H54 (cell line): ENCODE measurements around the gene TRAPPC4.
"Not testable (repeated sequence)": the region's sequence is repeated elsewhere in the genome, so short reads cannot be mapped to it uniquely, and the experiment has no call there.

Experiments
- DNase-seq: peaks from one replicate; pipeline ENCODE4 v3.0.0; 2011; ENCODE audit warnings: low spot score, mixed read lengths; ENCODE audit not compliant: insufficient read length
- FAIRE-seq: peaks from 3 replicates; lab custom pipeline; 2011; peaks lifted over from hg19 to GRCh38; lab: Jason Lieb, UNC
- POLR2A ChIP-seq: IDR thresholded peaks from 2 replicates; pipeline ENCODE4 v1.6.1; 2011; ENCODE audit warnings: low read depth, mild to moderate bottlenecking, low read length

TRAPPC4 gene

DNA sequence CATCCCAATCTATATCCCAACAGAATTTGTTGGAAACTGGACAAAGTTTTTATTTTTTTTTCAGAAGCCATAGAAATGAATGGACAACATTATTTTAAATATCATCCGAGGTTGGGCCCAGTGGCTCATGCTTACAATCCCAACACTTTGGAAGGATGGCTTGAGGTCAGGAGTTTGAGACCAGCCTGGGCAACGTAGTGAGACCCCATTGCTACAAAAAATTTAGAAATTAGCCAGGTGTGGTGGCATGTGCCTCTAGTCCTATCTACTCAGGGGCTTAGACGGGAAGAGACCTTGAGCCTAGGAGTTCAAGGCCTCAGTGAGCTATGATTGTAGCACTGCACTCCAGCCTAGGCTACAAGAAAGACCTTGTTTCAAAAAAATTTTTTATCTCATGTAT is 16.2 kb downstream of the TRAPPC4 start:
- FAIRE-seq (no peak), DNase-seq (no peak)
- no peak for TF ChIP-seq POLR2A

DNA sequence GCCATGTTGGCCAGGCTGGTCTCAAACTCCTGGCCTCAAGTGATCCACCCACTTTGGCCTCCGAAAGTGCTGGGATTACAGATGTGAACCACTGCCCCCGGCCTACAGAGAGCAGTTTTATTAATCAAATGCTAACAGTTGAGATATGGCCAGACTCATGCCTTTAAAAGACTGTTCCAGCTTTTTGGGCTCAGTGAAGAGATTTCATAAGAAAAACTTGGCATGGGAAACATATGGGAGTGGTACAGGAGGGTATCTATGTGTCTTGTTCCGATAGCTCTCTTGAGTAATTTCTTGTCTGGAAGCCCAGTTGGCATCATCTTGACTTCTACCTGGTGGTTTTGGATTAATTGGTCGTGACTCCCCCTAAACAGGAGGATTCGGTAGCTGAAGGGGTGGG is 20.3 kb downstream of the TRAPPC4 start:
- DNase-seq (no peak), FAIRE-seq (no peak)
- TF ChIP-seq POLR2A, result no peak

- not testable (repeated sequence) for DNase-seq
These were observed 20.9 kb downstream of the TRAPPC4 start for GRCh38 chr11:119039471-119039870.

GRCh38 chr11:119041821-119042514 is 23.4 kb downstream of the TRAPPC4 start:
- FAIRE-seq, result peak; percentile 27
- TF ChIP-seq POLR2A, result no peak
- no peak for DNase-seq

More at GRCh38 chr11:119039471-119039870, 20.9 kb downstream of the TRAPPC4 start:
- FAIRE-seq, result not testable (repeated sequence)

- DNase-seq (no peak), FAIRE-seq (no peak)
- no peak for TF ChIP-seq POLR2A
These were observed 24.4 kb downstream of the TRAPPC4 start for GRCh38 chr11:119042927-119043326.

GRCh38 chr11:119044708-119045107 is 26.1 kb downstream of the TRAPPC4 start:
- no peak for DNase-seq
- FAIRE-seq, result no peak
- TF ChIP-seq POLR2A, result no peak

DNA sequence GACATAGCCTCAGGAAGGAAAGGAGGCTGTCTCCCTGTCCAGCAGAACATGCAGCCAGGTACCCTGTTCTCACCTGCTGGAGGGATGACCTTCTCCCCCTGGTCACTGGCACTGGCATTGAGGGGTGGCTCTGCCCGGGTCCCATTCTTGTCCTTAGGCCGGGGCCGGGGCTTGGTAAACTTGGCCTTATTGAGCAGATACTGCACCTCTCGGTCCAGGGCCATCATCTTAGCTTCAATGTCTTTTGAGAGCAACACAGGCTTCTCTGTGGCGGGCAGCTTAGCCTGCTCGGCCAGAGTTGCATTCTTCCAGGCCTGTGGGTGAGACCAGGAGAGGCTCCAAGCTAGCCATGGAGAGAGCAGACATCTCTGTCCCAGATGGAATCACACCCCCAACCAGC is 27.9 kb downstream of the TRAPPC4 start:
- no peak for DNase-seq
- no peak for FAIRE-seq
- no peak for TF ChIP-seq POLR2A

- FAIRE-seq (no peak), DNase-seq (no peak)
- no peak for TF ChIP-seq POLR2A
These were observed 28.6 kb downstream of the TRAPPC4 start for GRCh38 chr11:119047205-119047604.

- FAIRE-seq (no peak), DNase-seq (no peak)
- no peak for TF ChIP-seq POLR2A
These were observed 30.1 kb downstream of the TRAPPC4 start for GRCh38 chr11:119048644-119049043.

- no peak for FAIRE-seq
These were observed 30.5 kb downstream of the TRAPPC4 start for GRCh38 chr11:119049081-119049480.

GRCh38 chr11:119051440-119052162 is 33.0 kb downstream of the TRAPPC4 start:
- no peak for DNase-seq
- TF ChIP-seq POLR2A, result no peak
- no peak for FAIRE-seq

More at GRCh38 chr11:119049081-119049480, 30.5 kb downstream of the TRAPPC4 start:
- no peak for TF ChIP-seq POLR2A
- no peak for DNase-seq

DNA sequence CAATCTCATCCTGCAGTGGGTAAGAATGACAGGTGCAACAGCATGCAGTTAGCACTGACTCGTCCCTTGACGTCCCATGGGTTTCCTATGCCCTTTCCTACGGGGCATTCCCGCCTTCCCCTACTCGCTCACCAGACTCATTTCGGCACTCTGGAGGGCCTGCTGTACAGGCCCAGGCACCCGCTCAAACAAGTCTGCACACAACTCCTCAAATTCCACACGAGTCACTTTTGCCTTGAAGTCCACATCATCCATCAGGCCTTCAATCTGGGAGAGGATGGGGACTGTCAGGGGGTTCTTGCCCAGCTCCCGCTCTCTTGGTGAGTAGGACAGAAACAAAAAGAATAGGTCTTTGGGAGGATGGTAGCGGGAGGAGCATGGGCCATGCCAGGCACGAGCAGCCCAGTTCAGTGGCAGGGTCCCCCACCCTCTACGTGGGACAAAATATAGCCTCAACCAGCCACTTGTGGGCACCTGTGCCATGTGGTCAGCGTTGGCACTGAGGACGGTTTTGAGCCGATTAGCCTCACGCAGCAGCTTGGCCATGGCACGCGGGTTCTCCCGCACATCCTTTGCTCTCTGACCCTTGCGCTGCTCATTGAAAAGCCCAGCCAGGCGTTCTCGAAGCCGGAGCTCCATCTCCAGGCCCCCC is 33.7 kb downstream of the TRAPPC4 start:
- FAIRE-seq (no peak), DNase-seq (no peak)
- TF ChIP-seq POLR2A, result no peak

- FAIRE-seq (no peak), DNase-seq (no peak)
- no peak for TF ChIP-seq POLR2A
These were observed 35.9 kb downstream of the TRAPPC4 start for GRCh38 chr11:119054418-119054817.

DNA sequence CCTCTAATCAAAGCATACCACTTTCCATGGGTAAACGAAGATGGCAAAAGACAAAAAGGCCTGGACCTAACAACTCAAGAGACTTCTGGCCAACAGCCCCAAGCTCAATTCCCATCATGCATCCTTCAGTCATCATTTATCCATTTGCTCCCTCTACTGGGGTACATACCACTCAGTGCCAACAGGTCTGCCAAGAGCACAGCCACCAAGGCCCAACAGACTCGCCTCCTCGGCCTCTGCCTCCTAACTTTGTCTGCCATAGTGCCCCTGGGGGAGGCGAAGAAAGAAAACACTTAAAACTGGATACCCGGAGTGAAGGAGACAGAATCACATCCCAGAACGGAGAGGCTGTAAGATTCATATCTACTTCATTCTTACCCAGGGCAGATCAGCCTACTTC is 37.3 kb downstream of the TRAPPC4 start:
- no peak for FAIRE-seq

More for the DNA sequence above, 37.3 kb downstream of the TRAPPC4 start:
- DNase-seq, result no peak
- TF ChIP-seq POLR2A, result no peak
